Middle frontal gyrus (tissue), 1 donor: ENCODE data around the gene SOD2.
"Not testable (repeated sequence)": the region's sequence is repeated elsewhere in the genome, so short reads cannot be mapped to it uniquely, and the experiment has no call there.

Source experiments
- DNase-seq: peaks from one replicate; pipeline ENCODE4 v3.0.0-alpha.2; 2015; ENCODE audit warnings: low spot score; ENCODE audit errors: extremely low spot score

The SOD2 gene

DNA sequence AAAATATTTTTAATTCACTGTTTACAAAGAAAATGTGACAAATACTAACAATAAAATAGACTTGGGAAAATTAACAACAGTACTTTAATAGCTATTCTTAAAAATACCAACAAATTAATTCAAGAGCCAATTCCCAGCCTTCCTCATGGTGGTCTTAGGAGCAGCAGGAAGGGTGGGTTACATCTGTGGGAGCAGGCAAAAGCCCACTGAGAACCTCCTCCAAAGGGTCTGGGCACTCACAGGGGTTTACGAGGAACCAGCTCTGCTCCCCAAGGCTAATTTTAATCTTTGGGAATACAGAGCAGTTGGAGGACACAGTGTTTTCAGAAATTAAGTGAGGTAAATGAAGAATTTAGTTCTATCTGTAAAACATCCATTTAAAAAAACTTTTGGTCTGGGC is 10.2 kb downstream of the SOD2 start:
- no peak for DNase-seq

- DNase-seq, result no peak
Measured at GRCh38 chr6:159682295-159682694, 10.7 kb downstream of the SOD2 start.

DNA sequence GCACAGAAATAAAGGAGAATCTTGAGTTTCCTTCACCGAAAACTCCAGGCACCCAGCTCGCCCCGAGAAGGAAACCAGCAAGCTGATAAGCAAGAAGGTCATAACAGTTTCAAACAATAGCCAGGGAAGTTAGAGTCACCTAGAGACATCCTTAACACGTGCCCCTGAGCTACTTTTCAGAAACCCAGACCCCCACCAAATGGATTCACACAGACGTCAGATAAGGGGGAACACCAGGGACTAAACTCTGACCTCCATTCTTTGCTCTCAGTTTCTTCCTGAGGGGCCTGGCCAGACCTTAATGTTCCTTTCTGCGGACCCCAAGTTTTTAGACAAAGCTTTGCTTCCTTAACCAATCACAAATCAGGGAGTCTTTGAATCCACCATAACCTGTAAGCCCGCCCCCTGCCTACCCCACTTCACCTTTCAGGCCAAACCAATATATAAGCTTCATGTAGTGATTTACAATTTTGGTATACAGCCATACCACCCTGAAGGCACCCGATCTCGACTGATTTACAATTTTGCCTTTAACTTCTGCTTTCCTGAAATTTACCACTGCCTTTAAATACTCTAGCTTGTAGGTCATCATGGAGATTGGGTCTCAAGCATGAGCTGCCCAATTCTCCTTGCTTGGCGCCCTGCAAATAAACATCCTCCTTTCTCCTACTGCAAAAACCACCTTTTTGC is 11.7 kb downstream of the SOD2 start:
- no peak for DNase-seq

DNA sequence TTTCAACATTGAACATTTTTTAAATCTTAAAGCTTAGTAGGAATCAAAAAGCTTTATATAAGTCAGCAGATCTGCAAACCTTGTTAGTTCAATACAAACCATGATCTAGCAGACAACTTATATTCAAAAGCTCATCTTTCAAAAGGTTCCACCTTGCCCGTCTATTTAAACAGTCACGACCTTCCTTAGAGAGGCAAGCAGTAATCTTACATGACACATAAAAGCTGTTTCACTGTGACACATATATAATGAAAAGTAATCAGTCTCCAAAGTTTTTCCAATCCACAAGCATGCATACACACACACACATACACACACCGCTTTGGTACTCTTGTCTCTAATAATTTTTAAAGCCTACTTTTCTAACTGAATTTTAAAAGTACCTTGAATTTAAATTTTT is 12.9 kb downstream of the SOD2 start:
- DNase-seq, result no peak

DNA sequence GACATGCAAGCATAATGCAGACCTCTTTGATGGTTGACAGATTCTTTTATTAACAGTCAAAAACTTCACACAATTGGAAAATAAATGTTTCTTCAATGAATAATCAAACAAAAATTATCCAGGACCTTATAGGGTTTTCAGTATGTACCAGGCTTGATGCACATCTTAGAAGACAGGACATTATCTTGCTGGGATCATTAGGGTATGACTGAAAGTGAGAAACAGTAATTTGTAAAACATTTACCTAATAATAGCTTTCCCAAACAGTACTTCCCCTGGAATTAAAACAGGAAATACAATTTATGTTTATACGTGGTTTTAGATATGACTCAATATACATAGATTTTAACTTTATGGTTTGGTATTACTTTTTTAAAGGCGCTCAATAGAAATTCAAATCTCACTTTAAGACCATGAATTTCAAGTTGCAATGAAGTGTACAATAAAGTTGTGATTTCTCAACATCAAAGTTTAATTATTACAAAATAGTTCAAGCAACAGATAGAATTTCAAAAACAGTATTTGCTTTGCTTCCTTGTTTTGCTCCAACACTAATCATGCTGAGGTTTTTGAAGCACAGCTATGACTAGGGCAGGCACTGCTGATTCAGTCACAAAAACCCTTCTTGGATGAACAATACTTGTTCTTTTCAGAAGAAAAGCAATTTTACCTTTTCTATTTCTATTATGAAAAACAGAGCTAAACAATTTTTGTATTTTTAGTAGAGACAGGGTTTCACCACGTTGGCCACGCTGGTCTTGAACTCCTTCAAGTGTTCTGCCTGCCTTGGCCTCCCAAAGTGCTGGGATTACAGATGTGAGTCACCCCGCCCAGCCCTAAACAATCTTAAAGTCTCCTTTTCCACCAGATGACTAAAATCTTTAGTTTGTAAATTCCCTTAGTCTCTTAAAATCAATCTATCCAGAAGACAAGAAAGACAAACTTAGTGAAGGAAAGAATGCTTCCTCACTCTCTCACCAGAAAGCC is 13.7 kb downstream of the SOD2 start:
- no peak for DNase-seq

DNA sequence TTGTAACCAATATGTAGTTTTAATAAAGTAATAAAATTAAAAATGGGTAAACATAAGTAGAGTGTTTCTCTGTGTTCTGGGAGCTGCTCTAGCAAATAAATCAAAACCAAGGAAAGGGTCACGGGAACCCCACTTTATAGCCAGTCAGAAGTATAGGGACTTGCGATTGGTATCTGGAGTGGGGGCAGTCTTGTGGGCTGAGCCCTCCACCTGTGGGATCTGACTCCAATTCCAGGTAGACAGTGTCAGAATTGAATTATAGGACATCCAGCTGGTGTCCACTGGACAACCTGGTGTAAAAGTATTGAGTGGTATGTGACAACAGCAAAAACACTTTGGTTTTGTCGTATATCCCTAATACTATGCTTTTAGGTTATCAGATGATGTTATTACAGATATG is 14.5 kb downstream of the SOD2 start:
- no peak for DNase-seq

GRCh38 chr6:159677506-159678165 is 15.4 kb downstream of the SOD2 start:
- DNase-seq, result no peak

- no peak for DNase-seq
Measured at GRCh38 chr6:159676890-159677505, 16.0 kb downstream of the SOD2 start.

DNA sequence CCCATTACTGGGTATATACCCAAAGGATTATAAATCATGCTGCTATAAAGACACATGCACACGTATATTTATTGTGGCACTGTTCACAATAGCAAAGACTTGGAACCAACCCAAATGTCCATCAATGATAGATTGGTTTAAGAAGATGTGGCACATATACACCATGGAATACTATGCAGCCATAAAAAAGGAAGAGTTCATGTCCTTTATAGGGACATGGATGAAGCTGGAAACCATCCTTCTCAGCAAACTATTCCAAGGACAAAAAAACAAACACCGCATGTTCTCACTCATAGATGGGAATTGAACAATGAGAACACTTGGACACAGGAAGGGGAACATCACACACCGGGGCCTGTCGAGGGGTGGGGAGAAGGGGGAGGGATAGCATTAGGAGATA is 16.8 kb downstream of the SOD2 start:
- not testable (repeated sequence) for DNase-seq

DNA sequence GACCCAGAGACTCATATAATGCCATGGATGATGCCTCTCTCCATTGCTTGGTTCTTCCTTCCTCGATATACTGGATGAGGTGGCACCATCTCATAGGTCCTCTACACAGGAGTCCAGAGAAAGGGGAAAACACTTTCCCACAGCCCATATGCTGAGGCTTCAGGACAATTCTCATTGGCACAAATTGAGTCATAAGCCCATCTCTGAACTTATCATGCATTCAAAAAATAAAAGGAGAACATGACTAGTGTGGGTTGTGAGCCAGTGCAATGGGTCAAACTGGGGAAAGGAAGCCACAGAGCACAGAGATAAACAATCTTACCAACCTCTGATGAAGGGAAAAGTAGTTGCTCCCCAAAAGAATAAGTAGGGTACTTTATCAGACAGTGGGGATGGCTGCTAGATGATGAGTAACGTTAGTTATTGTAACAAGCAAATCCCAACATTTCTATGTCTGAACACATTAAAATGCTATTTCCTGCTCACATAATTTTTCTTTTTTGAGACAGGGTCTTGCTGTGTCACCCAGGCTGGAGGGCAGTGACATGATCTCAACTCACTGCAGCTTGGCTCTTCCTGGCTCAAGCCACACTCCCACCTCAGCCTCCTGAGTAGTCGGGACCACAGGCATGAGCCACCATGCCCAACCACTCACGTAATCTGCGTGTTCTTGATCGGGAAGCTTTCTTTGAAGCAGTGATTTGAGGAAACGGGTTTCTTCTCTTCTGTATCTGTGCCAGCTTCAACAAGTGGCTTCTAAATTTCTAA is 27.0 kb downstream of the SOD2 start:
- DNase-seq, result no peak

- not testable (repeated sequence) for DNase-seq
Measured at GRCh38 chr6:159663368-159663889, 29.6 kb downstream of the SOD2 start.

- not testable (repeated sequence) for DNase-seq
Measured at GRCh38 chr6:159661977-159662376, 31.1 kb downstream of the SOD2 start.

GRCh38 chr6:159655409-159655988 is 37.5 kb downstream of the SOD2 start:
- no peak for DNase-seq

DNA sequence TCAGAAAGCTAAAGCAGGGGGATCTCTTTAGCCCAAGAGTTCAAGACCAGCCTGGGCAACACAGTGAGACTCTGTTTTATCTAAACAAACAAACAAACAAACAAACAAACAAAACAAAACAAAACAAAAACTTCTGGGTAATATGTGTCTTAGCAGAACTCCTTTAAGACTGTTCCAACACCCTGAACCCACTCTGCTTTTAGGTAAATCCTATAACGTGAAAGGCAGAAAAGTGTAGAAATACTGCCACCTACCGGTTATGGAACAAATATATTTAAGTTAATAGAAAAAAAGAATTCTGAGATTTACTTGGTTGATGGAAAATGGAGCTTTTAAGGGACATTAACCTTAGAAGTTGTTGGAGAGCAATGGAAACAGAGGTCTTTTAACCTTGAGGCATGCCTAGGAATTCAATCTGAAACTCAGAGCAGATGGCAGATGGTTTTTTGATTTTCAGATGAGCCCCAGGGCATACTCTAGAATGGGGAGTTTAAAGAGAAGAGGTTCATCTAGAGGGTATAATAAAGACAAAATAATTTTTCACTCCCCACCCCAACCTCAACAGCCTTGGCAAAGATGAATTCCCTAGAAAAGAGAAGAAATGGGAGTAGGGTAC is 38.5 kb downstream of the SOD2 start:
- peak; percentile 47 for DNase-seq

- no peak for DNase-seq
Measured at GRCh38 chr6:159650314-159650713, 42.7 kb downstream of the SOD2 start.

DNA sequence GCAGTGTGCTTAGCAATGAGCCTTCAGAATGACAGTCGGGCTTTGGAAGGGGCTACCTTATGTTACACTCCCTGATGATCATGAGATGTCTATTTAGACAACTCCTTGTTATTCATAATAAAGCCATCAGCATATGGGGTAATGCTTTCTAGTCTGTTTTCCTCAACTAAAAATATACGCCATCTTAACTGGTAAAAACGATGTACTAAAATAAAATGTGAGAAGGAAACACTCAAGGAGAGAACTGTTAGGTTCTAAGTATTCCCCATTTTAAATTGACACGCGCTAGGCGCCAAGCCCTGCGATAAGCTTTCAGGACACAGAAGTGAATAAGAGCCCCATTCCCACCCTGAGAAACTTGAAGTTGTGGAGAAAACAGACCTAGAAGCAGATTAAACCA is 43.6 kb downstream of the SOD2 start:
- DNase-seq, result no peak

DNA sequence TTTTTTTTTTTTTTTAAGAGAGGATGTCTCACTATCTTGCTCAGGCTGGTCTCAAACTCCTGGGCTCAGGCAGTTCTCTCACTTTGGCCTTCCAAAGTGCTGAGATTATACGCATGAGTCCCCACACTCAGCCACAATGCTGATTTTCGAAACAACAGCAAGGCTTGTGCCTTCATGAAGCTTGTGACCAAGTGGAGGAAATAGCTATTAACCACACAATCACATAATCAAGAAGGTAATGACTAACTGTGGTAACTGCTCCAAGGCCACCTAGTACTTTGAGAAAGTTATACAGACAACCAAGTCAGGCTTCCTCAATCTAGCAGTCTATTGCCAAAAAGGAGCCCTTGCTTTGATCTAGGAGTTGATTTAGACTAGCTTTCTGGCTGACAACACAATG is 46.3 kb downstream of the SOD2 start:
- DNase-seq, result no peak

DNA sequence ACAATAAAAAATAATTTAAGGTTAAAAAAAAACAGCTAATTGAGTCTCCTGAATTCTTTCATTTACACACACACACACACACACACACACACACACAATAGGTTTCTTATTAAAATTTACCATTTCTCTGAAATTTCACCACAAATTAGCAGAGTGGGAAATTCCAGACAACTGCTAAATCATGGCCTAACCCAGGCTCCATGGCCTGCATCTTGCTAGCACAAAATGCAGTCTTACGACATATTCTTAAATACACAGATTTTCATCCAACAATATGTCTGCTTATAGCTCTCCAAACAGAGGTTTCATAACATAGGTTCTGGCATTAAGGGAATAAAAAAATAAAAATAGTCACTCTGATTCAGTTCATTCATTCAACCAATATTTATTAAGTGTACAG is 46.9 kb downstream of the SOD2 start:
- DNase-seq, result no peak

DNA sequence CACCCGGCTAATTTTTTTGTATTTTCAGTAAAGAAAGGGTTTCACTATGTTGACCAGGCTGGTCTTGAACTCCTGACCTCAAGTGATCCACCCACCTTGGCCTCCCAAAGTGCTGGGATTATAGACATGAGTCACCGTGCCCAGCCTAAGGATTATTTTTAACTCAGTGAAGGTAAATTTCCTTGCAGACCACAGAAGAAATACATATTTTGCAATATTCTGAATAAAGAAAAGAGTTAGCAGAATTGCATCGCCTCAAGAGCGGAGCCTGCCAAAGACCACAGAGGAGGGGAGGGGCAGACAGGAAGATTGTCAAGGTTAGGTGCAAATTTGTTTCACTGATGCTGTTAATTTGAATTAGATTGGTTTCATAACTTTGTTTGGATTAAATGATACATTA is 47.4 kb downstream of the SOD2 start:
- no peak for DNase-seq
